GM12878 (cell line): ENCODE data around the gene PPM1A. TPM values are rescaled to one million over a fixed set of nuclear protein-coding genes. Genes with fewer than 3 reads are reported as not detected.

Experiments
- ATAC-seq: fragments of 200-7000 bp; cut with Tn5 transposase; 3 replicates; pipeline ENCODE4 v1.9.1; 2020; ENCODE audit warnings: mild to moderate bottlenecking, moderate library complexity
- BruUV-seq: library from RNA; stranded (reverse); fragments of 400-500 nt; replicated peaks from 2 replicates; lab custom pipeline; 2021; lab: Mats Ljungman, UMichigan
- CTCF ChIA-PET: fragments of 300-600 bp; sonication (Branson Sonifier 250); formaldehyde crosslinking; extraction: SDS; loops from one replicate; lab custom pipeline; 2021; ENCODE audit warnings: inconsistent platforms; lab: Yijun Ruan, JAX
- POLR2A ChIA-PET: fragments of 350-600 bp; formaldehyde crosslinking; extraction: SDS; loops from one replicate; lab custom pipeline; 2021; ENCODE audit warnings: inconsistent platforms; lab: Charles Lee
- RAD21 ChIA-PET: fragments of 300-600 bp; sonication (Branson Sonifier 250); formaldehyde crosslinking; loops from one replicate; lab custom pipeline; 2023; ENCODE audit warnings: antibody characterized with exemption; ENCODE audit not compliant: unreplicated experiment; lab: Charles Lee
- SMC1A ChIA-PET: fragments of 300-600 bp; sonication (Branson Sonifier 250); formaldehyde crosslinking; loops from one replicate; lab custom pipeline; 2023; ENCODE audit not compliant: unreplicated experiment, uncharacterized antibody; lab: Charles Lee
- DNase-seq: peaks from one replicate; pipeline ENCODE4 v3.0.0-alpha.2; 2011; ENCODE audit warnings: low read depth, low spot score
- FAIRE-seq: peaks from 3 replicates; lab custom pipeline; 2011; peaks lifted over from hg19 to GRCh38; lab: Jason Lieb, UNC
- H2AFZ ChIP-seq: 2 replicates; pipeline ENCODE4 v1.6.0; 2011; ENCODE audit warnings: low read depth, low read length, control low read depth; ENCODE audit not compliant: control insufficient read depth
- H3K27ac ChIP-seq: 2 replicates; pipeline ENCODE4 v1.5.1; 2011; ENCODE audit warnings: control low read depth; ENCODE audit not compliant: control insufficient read depth, insufficient read depth
- H3K27me3 ChIP-seq, 2 experiments: replicated peaks in 1 of 2; 2 replicates each; pipeline versions ENCODE4 v1.6.0 to v1.6.1; 2011; ENCODE audit warnings: low read length in 1 of 2; ENCODE audit not compliant: control insufficient read depth in 2 of 2, insufficient read depth in 2 of 2
- H3K36me3 ChIP-seq, 2 experiments: 2 replicates each; pipeline ENCODE4 v1.5.1; 2011; ENCODE audit warnings: low read length in 1 of 2; ENCODE audit not compliant: control insufficient read depth in 2 of 2, insufficient read depth in 2 of 2
- H3K4me1 ChIP-seq: 2 replicates; pipeline ENCODE4 v1.6.1; 2011; ENCODE audit warnings: mild to moderate bottlenecking, low read length, moderate library complexity, mixed read lengths; ENCODE audit not compliant: control insufficient read depth, insufficient read depth
- H3K4me2 ChIP-seq: 2 replicates; pipeline ENCODE4 v1.6.0; 2011; ENCODE audit warnings: control low read depth; ENCODE audit not compliant: control insufficient read depth, insufficient read depth
- H3K4me3 ChIP-seq: fragments of 200-600 bp; sonication (generic); 2 replicates; pipeline ENCODE4 v1.5.1; 2016
- H3K79me2 ChIP-seq: 2 replicates; pipeline ENCODE4 v1.6.0; 2011; ENCODE audit warnings: low read length; ENCODE audit not compliant: control insufficient read depth, insufficient read depth
- H3K9ac ChIP-seq: 2 replicates; pipeline ENCODE4 v1.8.0; 2011; ENCODE audit warnings: low read length, control low read depth, mixed read lengths; ENCODE audit not compliant: control insufficient read depth, insufficient read depth
- H3K9me3 ChIP-seq: replicated peaks from 3 replicates; pipeline ENCODE4 v1.5.1; 2011; ENCODE audit warnings: mild to moderate bottlenecking, low read length; ENCODE audit not compliant: control insufficient read depth, insufficient read depth
- H4K20me1 ChIP-seq: 2 replicates; pipeline ENCODE4 v1.6.0; 2011; ENCODE audit not compliant: control insufficient read depth, insufficient read depth
- BCL11A ChIP-seq: IDR thresholded peaks from 2 replicates; pipeline ENCODE4 v1.6.1; 2011; ENCODE audit warnings: low read depth, low read length
- CREM ChIP-seq: IDR thresholded peaks from 2 replicates; pipeline ENCODE4 v1.6.1; 2014; ENCODE audit warnings: antibody characterized with exemption, low read depth
- IKZF2 ChIP-seq, 2 experiments: fragments of 450-650 bp; IDR thresholded peaks; 2 replicates each; pipeline ENCODE4 v1.6.1; 2017; ENCODE audit warnings: mild to moderate bottlenecking in 2 of 2, moderate library complexity in 2 of 2
- SMC3 ChIP-seq: IDR thresholded peaks from 2 replicates; pipeline ENCODE4 v1.6.1; 2011; ENCODE audit warnings: low read length, improper control_type of control experiment, borderline replicate concordance
- SUPT20H ChIP-seq: IDR thresholded peaks from 2 replicates; pipeline ENCODE4 v1.6.1; 2011; ENCODE audit warnings: low read depth, mild to moderate bottlenecking, low read length, moderate library complexity, borderline replicate concordance; ENCODE audit not compliant: control insufficient read depth
- ZBED1 ChIP-seq: IDR thresholded peaks from 2 replicates; pipeline ENCODE4 v1.6.1; 2016; ENCODE audit warnings: borderline replicate concordance
- WGBS: methylation state at CpG from one replicate; pipeline ENCODE4 v1.1.6; 2016; ENCODE audit warnings: low lambda C conversion rate; ENCODE audit not compliant: insufficient replicate concordance, insufficient coverage; ENCODE audit errors: missing lambda C conversion rate; 5-methylcytosine and 5-hydroxymethylcytosine counted together
- in situ Hi-C: fragments of 300-500 bp; cut with MboI; formaldehyde crosslinking; loops from 9 replicates; pipeline ENCODE4 v1.14.3; 2018; ENCODE audit warnings: mixed read lengths
- intact Hi-C: fragments of 100-400 bp; cut with micrococcal nuclease; formaldehyde crosslinking; loops from one replicate; pipeline ENCODE4 v1.14.2; 2022; ENCODE audit not compliant: unreplicated experiment
- polyA plus RNA-seq, 11 experiments: library from polyadenylated mRNA; depleted of rRNA in 4 of 11; unstranded in 6 of 11; stranded (reverse) in 5 of 11; fragments of >200 nt; fragmentation: Nextera tagmentation in 4 of 11; fragmentation: Illumina TruSeq in 1 of 11; extraction: Ambion mirVana in 4 of 11; extraction: Trizol in 1 of 11; gene quantifications; 1 replicate in 1 of 11; 2 replicates in 10 of 11; pipeline versions ENCODE4 v1.2.1 to v1.2.3, GENCODE V29; 2011 to 2016; ENCODE audit warnings: inconsistent platforms in 2 of 11, missing spikeins in 2 of 11, low read depth in 1 of 11
- total RNA-seq, 4 experiments: library from RNA; depleted of rRNA in 3 of 4; stranded (reverse); fragments of >200 nt in 3 of 4; fragmentation: Illumina TruSeq in 1 of 4; extraction: Trizol in 1 of 4; gene quantifications; 2 replicates each; pipeline versions ENCODE4 v1.2.1 to v1.2.3, GENCODE V29; 2013 to 2021
- TF ChIP-seq, protein P1 (sequence below): fragments of 450-650 bp; IDR thresholded peaks from 2 replicates; pipeline ENCODE4 v1.6.1; 2017; ENCODE audit warnings: low read depth, mild to moderate bottlenecking, moderate library complexity
- TF ChIP-seq, protein P2 (sequence below): IDR thresholded peaks from 2 replicates; pipeline ENCODE4 v1.6.1; 2012; ENCODE audit warnings: low read depth, low read length, improper control_type of control experiment
- TF ChIP-seq, protein P3 (sequence below): IDR thresholded peaks from 2 replicates; pipeline ENCODE4 v1.6.1; 2012; ENCODE audit warnings: mild to moderate bottlenecking, low read depth, low read length
- TF ChIP-seq, protein P4 (sequence below): fragments of 450-650 bp; IDR thresholded peaks from 2 replicates; pipeline ENCODE4 v1.6.1; 2016; ENCODE audit warnings: mild to moderate bottlenecking
- TF ChIP-seq, protein P5 (sequence below): IDR thresholded peaks from 2 replicates; pipeline ENCODE4 v1.6.1; 2011; ENCODE audit warnings: borderline replicate concordance, low read depth, mild to moderate bottlenecking, moderate library complexity, low read length; ENCODE audit not compliant: insufficient read depth, poor library complexity, severe bottlenecking

Gene PPM1A
- total and polyA plus RNA-seq, 10 of the 15 experiments (the other 5 are each of a cell fraction or from before 2014, with no cell fraction given): 16.8 to 124 (median 47.0) TPM

DNA sequence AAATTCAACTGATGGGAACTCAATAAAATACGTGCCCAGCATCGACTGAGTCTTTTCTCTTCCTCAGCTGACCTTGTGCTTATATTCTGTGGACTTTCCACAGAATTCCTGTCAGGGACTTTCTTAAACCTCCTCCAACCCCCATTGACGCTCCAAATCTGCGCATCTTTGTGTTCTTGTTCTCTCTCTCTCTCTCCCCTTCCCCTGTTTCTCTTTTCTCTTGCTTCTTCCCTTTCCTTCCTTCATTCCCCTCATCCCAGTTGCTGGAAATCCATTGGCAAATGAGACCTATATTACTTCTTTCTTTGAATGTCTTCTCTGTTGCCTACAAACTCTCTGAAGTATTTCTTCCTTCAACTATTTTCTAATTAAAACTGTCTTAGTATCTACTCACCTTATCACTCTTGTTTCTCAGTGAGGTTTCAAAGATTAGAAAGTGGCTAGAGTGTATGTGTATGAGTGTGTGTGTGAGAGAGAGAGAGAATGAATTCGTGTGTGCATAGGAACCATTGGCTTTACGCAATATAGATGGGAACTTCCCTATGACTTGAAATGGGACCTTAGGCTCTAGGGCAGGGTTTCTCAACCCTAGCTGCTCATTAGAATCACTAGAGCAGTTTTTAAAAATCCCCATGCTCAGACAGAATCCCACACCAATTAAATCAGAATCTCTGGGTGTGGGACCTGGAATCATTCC lies 42.0 kb upstream of the PPM1A start:
- H3K9ac ChIP-seq: peak overlapping the region; percentile 49
- peak overlapping the region; percentile 26; the same call in 1 of the 2 replicates for H3K4me3 ChIP-seq
- RAD21 ChIA-PET: interaction anchor here (1.5 to 15.8 kb wide), 7 partner anchors 8 to 44 kb away, joined by 3 to 446 read pairs (median 30); partner anchors contain the start of gene PPM1A
- POLR2A ChIA-PET: interaction anchor here (1.0 to 19.5 kb wide), 7 partner anchors 11 to 123 kb away, joined by 3 to 251 read pairs (median 5); partner anchors contain the start of gene PPM1A
- peaks cover 49% of the 10 kb centered on the region for H3K4me1 ChIP-seq
- in situ Hi-C loops (no loop called here), intact Hi-C loops (loop anchor here (2.0 to 5.0 kb wide), 2 partner anchors 14 to 115 kb away; partner anchors contain the start of gene PCNX4)
- no TSS peak for BruUV-seq
- H3K27ac ChIP-seq: peak overlapping the region; percentile 91
- ATAC-seq: peak; percentile 68
- peak overlapping the region; percentile 54 for H2AFZ ChIP-seq
- WGBS: 2% methylated on average over 6 of the region's 6 CpGs
- no peaks in the 10 kb centered on the region for H3K36me3 ChIP-seq
- CTCF ChIA-PET: interaction anchor here (0.6 to 5.5 kb wide), 13 partner anchors 9 to 122 kb away, joined by 3 to 42 read pairs (median 6); partner anchors contain the start of gene PPM1A
- no peaks in the 10 kb centered on the region for H3K27me3 ChIP-seq
- peak overlapping the region; percentile 80 for H3K4me2 ChIP-seq
- DNase-seq: peak; percentile 78
- peak; percentile 23 for FAIRE-seq
- SMC1A ChIA-PET: interaction anchor here (0.5 to 17.6 kb wide), 10 partner anchors 8 to 122 kb away, joined by 3 to 303 read pairs (median 17); partner anchors contain the start of gene PPM1A
- no peaks in the 10 kb centered on the region; the same call in 1 of the 3 replicates for H3K9me3 ChIP-seq
- H4K20me1 ChIP-seq: no peaks in the 10 kb centered on the region
- H3K79me2 ChIP-seq: no peaks in the 10 kb centered on the region; the same call in 1 of the 2 replicates
- TF ChIP-seq SMC3 (peak; percentile 2; the same call in 1 of the 2 replicates), BCL11A (peak; percentile 86), ZBED1 (peak; percentile 79), IKZF2 (IDR thresholded peaks at IDR 0.05) (peak; percentile 76 to 84; a peak in 3 of 4 replicates), SUPT20H (no peak), CREM (peak; percentile 85)
- TF ChIP-seq, protein P1, sequence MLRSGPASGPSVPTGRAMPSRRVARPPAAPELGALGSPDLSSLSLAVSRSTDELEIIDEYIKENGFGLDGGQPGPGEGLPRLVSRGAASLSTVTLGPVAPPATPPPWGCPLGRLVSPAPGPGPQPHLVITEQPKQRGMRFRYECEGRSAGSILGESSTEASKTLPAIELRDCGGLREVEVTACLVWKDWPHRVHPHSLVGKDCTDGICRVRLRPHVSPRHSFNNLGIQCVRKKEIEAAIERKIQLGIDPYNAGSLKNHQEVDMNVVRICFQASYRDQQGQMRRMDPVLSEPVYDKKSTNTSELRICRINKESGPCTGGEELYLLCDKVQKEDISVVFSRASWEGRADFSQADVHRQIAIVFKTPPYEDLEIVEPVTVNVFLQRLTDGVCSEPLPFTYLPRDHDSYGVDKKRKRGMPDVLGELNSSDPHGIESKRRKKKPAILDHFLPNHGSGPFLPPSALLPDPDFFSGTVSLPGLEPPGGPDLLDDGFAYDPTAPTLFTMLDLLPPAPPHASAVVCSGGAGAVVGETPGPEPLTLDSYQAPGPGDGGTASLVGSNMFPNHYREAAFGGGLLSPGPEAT: peak; percentile 78
- TF ChIP-seq, protein P2, sequence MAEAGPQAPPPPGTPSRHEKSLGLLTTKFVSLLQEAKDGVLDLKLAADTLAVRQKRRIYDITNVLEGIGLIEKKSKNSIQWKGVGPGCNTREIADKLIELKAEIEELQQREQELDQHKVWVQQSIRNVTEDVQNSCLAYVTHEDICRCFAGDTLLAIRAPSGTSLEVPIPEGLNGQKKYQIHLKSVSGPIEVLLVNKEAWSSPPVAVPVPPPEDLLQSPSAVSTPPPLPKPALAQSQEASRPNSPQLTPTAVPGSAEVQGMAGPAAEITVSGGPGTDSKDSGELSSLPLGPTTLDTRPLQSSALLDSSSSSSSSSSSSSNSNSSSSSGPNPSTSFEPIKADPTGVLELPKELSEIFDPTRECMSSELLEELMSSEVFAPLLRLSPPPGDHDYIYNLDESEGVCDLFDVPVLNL: no peak
- TF ChIP-seq, protein P3, sequence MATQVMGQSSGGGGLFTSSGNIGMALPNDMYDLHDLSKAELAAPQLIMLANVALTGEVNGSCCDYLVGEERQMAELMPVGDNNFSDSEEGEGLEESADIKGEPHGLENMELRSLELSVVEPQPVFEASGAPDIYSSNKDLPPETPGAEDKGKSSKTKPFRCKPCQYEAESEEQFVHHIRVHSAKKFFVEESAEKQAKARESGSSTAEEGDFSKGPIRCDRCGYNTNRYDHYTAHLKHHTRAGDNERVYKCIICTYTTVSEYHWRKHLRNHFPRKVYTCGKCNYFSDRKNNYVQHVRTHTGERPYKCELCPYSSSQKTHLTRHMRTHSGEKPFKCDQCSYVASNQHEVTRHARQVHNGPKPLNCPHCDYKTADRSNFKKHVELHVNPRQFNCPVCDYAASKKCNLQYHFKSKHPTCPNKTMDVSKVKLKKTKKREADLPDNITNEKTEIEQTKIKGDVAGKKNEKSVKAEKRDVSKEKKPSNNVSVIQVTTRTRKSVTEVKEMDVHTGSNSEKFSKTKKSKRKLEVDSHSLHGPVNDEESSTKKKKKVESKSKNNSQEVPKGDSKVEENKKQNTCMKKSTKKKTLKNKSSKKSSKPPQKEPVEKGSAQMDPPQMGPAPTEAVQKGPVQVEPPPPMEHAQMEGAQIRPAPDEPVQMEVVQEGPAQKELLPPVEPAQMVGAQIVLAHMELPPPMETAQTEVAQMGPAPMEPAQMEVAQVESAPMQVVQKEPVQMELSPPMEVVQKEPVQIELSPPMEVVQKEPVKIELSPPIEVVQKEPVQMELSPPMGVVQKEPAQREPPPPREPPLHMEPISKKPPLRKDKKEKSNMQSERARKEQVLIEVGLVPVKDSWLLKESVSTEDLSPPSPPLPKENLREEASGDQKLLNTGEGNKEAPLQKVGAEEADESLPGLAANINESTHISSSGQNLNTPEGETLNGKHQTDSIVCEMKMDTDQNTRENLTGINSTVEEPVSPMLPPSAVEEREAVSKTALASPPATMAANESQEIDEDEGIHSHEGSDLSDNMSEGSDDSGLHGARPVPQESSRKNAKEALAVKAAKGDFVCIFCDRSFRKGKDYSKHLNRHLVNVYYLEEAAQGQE: no peak
- TF ChIP-seq, protein P4, sequence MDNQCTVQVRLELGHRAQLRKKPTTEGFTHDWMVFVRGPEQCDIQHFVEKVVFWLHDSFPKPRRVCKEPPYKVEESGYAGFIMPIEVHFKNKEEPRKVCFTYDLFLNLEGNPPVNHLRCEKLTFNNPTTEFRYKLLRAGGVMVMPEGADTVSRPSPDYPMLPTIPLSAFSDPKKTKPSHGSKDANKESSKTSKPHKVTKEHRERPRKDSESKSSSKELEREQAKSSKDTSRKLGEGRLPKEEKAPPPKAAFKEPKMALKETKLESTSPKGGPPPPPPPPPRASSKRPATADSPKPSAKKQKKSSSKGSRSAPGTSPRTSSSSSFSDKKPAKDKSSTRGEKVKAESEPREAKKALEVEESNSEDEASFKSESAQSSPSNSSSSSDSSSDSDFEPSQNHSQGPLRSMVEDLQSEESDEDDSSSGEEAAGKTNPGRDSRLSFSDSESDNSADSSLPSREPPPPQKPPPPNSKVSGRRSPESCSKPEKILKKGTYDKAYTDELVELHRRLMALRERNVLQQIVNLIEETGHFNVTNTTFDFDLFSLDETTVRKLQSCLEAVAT: peak; percentile 92
- TF ChIP-seq, protein P5, sequence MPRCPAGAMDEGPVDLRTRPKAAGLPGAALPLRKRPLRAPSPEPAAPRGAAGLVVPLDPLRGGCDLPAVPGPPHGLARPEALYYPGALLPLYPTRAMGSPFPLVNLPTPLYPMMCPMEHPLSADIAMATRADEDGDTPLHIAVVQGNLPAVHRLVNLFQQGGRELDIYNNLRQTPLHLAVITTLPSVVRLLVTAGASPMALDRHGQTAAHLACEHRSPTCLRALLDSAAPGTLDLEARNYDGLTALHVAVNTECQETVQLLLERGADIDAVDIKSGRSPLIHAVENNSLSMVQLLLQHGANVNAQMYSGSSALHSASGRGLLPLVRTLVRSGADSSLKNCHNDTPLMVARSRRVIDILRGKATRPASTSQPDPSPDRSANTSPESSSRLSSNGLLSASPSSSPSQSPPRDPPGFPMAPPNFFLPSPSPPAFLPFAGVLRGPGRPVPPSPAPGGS: peak; percentile 98
